Measurements from ENCODE around the gene MRPS18C. TPM values are rescaled to one million over a fixed set of nuclear protein-coding genes. Genes with fewer than 3 reads are reported as not detected.

The MRPS18C gene
- total and polyA plus RNA-seq, 9 of the 15 experiments (the other 6 are each of a cell fraction or from before 2014, with no cell fraction given): 54.3 to 390 (median 138) TPM

- no peak for TF ChIP-seq HMG20A (CRISPR knock-in tag; conservative IDR thresholded peaks at IDR 0.05)
- peak in 1 of 3 experiments; percentile 43; a peak in 2 of 6 replicates for TF ChIP-seq CTCF (IDR thresholded peaks at IDR 0.05 in 2 of 3, conservative IDR thresholded peaks at IDR 0.05 in 1 of 3; ENCODE audit: insufficient read depth in 2 of 3, low read depth in 1 of 3, low read length in 3 of 3)
- TF ChIP-seq MEIS2 (IDR thresholded peaks at IDR 0.05; ENCODE audit: partially characterized antibody): peak; percentile 79
- no peak for TF ChIP-seq ZNF696 (CRISPR knock-in tag; conservative IDR thresholded peaks at IDR 0.05)
- 0 out of 4 replicates have a peak, but pooled peaks of 1 of the 2 experiments have one; percentile 19 for TF ChIP-seq RAD21 (CRISPR knock-in tag; conservative IDR thresholded peaks at IDR 0.05 in 1 of 2, IDR thresholded peaks at IDR 0.05 in 1 of 2)
- TF ChIP-seq, protein P1, sequence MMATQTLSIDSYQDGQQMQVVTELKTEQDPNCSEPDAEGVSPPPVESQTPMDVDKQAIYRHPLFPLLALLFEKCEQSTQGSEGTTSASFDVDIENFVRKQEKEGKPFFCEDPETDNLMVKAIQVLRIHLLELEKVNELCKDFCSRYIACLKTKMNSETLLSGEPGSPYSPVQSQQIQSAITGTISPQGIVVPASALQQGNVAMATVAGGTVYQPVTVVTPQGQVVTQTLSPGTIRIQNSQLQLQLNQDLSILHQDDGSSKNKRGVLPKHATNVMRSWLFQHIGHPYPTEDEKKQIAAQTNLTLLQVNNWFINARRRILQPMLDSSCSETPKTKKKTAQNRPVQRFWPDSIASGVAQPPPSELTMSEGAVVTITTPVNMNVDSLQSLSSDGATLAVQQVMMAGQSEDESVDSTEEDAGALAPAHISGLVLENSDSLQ (IDR thresholded peaks at IDR 0.05): peak; percentile 84
- TF ChIP-seq, protein P2, sequence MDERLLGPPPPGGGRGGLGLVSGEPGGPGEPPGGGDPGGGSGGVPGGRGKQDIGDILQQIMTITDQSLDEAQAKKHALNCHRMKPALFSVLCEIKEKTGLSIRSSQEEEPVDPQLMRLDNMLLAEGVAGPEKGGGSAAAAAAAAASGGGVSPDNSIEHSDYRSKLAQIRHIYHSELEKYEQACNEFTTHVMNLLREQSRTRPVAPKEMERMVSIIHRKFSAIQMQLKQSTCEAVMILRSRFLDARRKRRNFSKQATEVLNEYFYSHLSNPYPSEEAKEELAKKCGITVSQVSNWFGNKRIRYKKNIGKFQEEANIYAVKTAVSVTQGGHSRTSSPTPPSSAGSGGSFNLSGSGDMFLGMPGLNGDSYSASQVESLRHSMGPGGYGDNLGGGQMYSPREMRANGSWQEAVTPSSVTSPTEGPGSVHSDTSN (CRISPR knock-in tag; IDR thresholded peaks at IDR 0.05; ENCODE audit: low read depth): no peak
- TF ChIP-seq, protein P2 (tag; conservative IDR thresholded peaks at IDR 0.05; ENCODE audit: low read depth): peak; percentile 86
- H3K9me3 ChIP-seq (replicated peaks; ENCODE audit: control insufficient read depth, insufficient read depth, low read depth, low read length): no peaks in the 10 kb centered on the region
- no peaks in the 10 kb centered on the region for H3K79me2 ChIP-seq (ENCODE audit: control insufficient read depth, insufficient read depth, low read length)
- no peak overlapping the region for H3K4me2 ChIP-seq (ENCODE audit: insufficient read depth, low read length)
- no peaks in the 10 kb centered on the region for H3K4me1 ChIP-seq (replicated peaks in 1 of 2; ENCODE audit: control insufficient read depth in 2 of 2, insufficient read depth in 2 of 2, low read length in 2 of 2)
- no TSS peak for BruUV-seq (replicated peaks)
- no peak overlapping the region for H3K4me3 ChIP-seq
- H4K20me1 ChIP-seq (replicated peaks; ENCODE audit: control insufficient read depth, insufficient read depth, low read length): no peaks in the 10 kb centered on the region
- in situ Hi-C loops (cut with MboI) (no loop called here), intact Hi-C loops (cut with micrococcal nuclease) (no loop called here)
- ATAC-seq: no peak
- no peaks in the 10 kb centered on the region for H3K9me1 ChIP-seq (ENCODE audit: control insufficient read depth, insufficient read depth, low read length)
- no peak overlapping the region for H2AFZ ChIP-seq (ENCODE audit: low read depth, low read length)
- ChIA-PET CTCF (ENCODE audit: low intra/inter-chr PET ratio) (no interaction called here), POLR2A (interaction anchor here (0.8 kb wide), 1 partner anchor 9 kb away, joined by 3 read pairs; no protein-coding TSS in a partner anchor)
- DNase-seq (ENCODE audit: extremely low read depth in 1 of 4, low spot score in 3 of 4): no peak
- no peaks in the 10 kb centered on the region for H3K27me3 ChIP-seq (ENCODE audit: control insufficient read depth in 2 of 2, insufficient read depth in 2 of 2, low read length in 2 of 2)
- H3K27ac ChIP-seq (ENCODE audit: extremely low read depth, low read depth, low read length): no peak overlapping the region
- H3K36me3 ChIP-seq (ENCODE audit: control insufficient read depth, insufficient read depth, low read length): peaks cover 17% of the 10 kb centered on the region; the same call in 1 of the 3 replicates
- 100% methylated on average over 1 of the region's 1 CpG for WGBS (ENCODE audit: insufficient coverage, low coverage, missing lambda C conversion rate)
- FAIRE-seq: no peak
- no peak overlapping the region for H3K9ac ChIP-seq (ENCODE audit: insufficient read depth in 1 of 2, low read depth in 2 of 2, low read length in 2 of 2)
These were observed 47.0 kb upstream of the MRPS18C start for GRCh38 chr4:83408908-83409307.
